WTC11 (cell line): ENCODE results near the gene PCK2.

ENCODE experiments used
- CTCF ChIP-seq: fragments of 200-600 bp; IDR thresholded peaks from 2 replicates; pipeline ENCODE4 v1.8.0; 2022; ENCODE audit warnings: antibody characterized with exemption
- HMGA2 ChIP-seq: fragments of 250-450 bp; sonication (Bioruptor Pico); IDR thresholded peaks from 2 replicates; pipeline ENCODE4 v1.4.0; 2021; ENCODE audit warnings: mild to moderate bottlenecking, moderate library complexity
- NFE2L1 ChIP-seq: sonication (generic); formaldehyde crosslinking; IDR thresholded peaks from 2 replicates; pipeline ENCODE4 v1.8.1; 2023; ENCODE audit warnings: missing genetic modification reagents
- NR3C1 ChIP-seq: sonication (generic); formaldehyde crosslinking; conservative IDR thresholded peaks from 2 replicates; pipeline ENCODE4 v1.8.1; 2023; ENCODE audit warnings: low read depth, mild to moderate bottlenecking, missing genetic modification reagents
- ZNF263 ChIP-seq: sonication (generic); formaldehyde crosslinking; IDR thresholded peaks from 2 replicates; pipeline ENCODE4 v1.8.1; 2022; ENCODE audit warnings: low read depth, mild to moderate bottlenecking, moderate library complexity, missing genetic modification reagents
- TF ChIP-seq, protein P1 (sequence below): sonication (generic); formaldehyde crosslinking; IDR thresholded peaks from 2 replicates; pipeline ENCODE4 v1.8.1; 2022; ENCODE audit warnings: low read depth, mild to moderate bottlenecking, moderate library complexity, missing genetic modification reagents, borderline replicate concordance
- TF ChIP-seq, protein P2 (sequence below): fragments of 250-450 bp; sonication (Bioruptor Pico); IDR thresholded peaks from 2 replicates; pipeline ENCODE4 v1.9.0; 2021; ENCODE audit warnings: mild to moderate bottlenecking, borderline replicate concordance
- TF ChIP-seq, protein P3 (sequence below): sonication (generic); formaldehyde crosslinking; IDR thresholded peaks from 2 replicates; pipeline ENCODE4 v1.8.0; 2022; ENCODE audit warnings: mild to moderate bottlenecking, missing genetic modification reagents

- TF ChIP-seq HMGA2 (no peak), CTCF (no peak), NFE2L1 (CRISPR knock-in tag) (no peak), ZNF263 (CRISPR knock-in tag) (no peak), NR3C1 (no peak)
- TF ChIP-seq, protein P1, sequence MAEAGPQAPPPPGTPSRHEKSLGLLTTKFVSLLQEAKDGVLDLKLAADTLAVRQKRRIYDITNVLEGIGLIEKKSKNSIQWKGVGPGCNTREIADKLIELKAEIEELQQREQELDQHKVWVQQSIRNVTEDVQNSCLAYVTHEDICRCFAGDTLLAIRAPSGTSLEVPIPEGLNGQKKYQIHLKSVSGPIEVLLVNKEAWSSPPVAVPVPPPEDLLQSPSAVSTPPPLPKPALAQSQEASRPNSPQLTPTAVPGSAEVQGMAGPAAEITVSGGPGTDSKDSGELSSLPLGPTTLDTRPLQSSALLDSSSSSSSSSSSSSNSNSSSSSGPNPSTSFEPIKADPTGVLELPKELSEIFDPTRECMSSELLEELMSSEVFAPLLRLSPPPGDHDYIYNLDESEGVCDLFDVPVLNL (CRISPR knock-in tag): no peak
- TF ChIP-seq, protein P2, sequence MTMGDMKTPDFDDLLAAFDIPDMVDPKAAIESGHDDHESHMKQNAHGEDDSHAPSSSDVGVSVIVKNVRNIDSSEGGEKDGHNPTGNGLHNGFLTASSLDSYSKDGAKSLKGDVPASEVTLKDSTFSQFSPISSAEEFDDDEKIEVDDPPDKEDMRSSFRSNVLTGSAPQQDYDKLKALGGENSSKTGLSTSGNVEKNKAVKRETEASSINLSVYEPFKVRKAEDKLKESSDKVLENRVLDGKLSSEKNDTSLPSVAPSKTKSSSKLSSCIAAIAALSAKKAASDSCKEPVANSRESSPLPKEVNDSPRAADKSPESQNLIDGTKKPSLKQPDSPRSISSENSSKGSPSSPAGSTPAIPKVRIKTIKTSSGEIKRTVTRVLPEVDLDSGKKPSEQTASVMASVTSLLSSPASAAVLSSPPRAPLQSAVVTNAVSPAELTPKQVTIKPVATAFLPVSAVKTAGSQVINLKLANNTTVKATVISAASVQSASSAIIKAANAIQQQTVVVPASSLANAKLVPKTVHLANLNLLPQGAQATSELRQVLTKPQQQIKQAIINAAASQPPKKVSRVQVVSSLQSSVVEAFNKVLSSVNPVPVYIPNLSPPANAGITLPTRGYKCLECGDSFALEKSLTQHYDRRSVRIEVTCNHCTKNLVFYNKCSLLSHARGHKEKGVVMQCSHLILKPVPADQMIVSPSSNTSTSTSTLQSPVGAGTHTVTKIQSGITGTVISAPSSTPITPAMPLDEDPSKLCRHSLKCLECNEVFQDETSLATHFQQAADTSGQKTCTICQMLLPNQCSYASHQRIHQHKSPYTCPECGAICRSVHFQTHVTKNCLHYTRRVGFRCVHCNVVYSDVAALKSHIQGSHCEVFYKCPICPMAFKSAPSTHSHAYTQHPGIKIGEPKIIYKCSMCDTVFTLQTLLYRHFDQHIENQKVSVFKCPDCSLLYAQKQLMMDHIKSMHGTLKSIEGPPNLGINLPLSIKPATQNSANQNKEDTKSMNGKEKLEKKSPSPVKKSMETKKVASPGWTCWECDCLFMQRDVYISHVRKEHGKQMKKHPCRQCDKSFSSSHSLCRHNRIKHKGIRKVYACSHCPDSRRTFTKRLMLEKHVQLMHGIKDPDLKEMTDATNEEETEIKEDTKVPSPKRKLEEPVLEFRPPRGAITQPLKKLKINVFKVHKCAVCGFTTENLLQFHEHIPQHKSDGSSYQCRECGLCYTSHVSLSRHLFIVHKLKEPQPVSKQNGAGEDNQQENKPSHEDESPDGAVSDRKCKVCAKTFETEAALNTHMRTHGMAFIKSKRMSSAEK: no peak
- TF ChIP-seq, protein P3, sequence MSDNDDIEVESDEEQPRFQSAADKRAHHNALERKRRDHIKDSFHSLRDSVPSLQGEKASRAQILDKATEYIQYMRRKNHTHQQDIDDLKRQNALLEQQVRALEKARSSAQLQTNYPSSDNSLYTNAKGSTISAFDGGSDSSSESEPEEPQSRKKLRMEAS (CRISPR knock-in tag): no peak
Observed at GRCh38 chr14:24080142-24080530, 14.0 kb upstream of the PCK2 start.
